NCI-H128 (cell line): ENCODE results near the gene PKNOX2.

Experiments used
- DNase-seq: peaks from one replicate; lab custom pipeline; 2025; ENCODE audit not compliant: unreplicated experiment; lab: John Stamatoyannopoulos, UW

Gene PKNOX2

DNA sequence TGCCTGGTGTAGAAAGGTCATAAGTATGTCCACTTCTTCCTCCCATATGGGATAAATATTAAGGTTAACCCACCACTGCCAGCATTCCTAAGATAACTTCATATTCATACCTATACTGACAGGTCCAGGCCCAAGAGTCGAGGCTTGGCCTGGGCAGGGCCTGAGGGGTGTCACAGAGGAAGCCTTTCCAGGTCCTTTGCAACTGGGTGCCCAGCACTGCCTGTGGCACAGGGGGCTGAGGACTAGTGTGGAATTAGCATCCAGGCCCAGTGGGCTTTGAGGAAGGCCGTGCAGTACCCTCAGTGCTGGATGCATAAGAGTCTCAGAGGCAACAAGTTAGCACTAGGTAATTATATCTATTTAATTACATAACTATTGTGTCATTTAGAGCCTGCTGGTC is 65.4 kb downstream of the PKNOX2 start:
- no peak for DNase-seq

- DNase-seq = no peak
Measured at GRCh38 chr11:125233116-125233515, 68.6 kb downstream of the PKNOX2 start.

DNA sequence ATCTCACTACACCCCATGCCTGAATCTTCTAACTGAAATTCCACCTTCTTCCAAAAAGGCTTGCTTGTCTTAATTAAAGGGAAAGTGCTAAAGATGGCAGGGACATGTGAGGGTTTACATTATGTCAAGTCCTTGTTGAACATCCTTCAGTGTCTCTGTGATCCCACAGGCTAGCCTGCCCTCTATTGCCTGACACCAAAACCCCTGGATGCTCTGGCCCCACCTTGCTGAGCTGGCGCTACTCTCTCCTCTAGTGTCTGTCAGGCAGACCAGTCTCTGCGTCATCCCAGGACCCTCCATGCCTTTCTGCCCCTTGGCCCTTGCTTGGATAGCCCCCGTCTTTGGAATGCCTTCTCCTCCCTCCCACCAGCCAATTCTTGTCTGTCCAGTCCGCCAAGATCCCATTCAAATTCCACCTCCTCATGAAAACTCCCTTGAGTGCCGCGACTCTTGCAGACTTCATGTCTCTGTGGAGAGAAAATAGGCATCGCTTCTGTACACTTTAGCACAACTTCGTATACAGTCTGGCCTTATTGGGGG is 69.3 kb downstream of the PKNOX2 start:
- no peak for DNase-seq

- no peak for DNase-seq
Measured at GRCh38 chr11:125235071-125235471, 70.5 kb downstream of the PKNOX2 start.

DNA sequence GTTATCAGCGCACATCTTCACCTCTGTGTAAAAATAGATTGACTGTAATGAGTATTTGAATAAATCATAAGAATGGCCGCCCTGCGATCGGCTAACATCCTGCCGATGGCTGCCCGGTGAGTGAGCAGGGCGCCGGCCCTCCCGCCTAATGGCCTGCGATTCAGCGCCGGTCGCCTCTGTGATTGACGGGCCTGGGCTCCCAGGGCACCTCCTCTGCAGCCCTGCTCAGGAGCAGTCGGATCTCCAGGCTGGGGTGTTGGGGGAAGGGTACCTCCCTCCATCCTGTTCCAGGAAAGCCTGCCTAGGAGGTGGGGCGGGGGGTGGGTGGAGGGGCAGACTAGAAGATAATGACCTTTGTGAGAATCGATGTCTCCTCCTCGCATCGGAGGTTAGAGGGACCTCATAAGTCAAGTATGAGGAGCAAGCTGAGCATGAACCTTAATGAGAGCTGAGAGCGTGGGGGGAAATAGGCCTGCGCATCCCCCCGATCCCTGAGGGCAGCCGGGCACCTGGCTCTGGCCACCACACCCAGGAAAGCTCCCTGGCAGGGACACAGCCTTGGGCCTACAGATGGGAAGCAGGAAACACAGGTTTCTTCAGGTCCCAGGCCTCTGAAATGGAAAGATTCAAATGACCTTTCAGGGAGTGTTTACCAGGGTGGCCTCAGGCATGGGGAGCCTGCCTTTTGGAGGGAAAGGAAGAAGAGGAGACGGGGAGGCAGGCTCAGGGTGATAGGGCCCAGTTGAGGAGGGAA is 71.7 kb downstream of the PKNOX2 start:
- DNase-seq = no peak

DNA sequence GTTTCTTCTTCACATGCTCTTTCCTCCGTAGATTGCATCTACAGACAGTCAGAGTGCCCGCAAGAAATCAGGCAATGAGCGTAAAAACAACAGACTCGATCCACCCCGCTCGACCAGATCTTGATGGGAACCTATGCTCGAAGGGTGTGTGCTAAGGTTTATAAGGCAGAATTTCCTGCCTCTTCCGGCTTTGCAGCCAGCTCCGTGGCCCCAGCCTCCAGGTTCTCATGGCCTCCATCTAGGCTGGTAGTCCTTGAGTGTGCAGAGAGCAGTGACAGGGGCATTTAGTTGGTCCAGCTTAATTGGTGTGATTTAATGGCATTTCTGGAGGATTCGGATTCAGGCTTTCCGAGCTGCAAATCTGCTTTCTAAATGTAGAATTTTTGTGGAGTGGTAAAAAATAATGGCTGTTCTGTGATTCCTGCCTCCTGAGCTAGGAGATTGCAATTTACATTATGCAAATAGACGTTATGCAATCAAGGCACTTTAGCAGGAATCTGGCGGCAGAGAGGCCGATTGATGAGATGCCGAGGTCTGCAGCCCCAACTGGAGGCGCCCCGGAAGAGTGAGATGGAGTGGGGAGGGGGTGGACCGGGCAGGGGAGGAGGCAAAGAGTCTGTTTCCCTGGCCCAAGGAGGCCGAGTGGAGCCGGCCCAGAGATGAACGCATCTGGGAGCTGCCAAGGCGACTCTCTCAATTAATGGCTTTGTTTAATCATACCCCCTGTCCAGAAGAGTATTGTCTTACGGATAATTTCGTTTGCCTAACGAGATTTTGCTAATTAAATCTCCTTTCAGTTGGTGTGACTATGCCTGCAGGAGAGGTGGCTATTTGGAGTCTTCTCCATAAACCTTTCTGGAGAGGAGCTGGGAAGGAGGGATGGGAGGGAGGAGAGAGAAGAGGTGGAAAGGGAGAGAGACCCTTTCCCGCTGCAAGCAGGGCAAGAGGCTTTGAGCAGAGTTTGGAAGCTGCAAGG is 75.3 kb downstream of the PKNOX2 start:
- DNase-seq = no peak

GRCh38 chr11:125241104-125241503 is 76.6 kb downstream of the PKNOX2 start:
- DNase-seq = no peak

DNA sequence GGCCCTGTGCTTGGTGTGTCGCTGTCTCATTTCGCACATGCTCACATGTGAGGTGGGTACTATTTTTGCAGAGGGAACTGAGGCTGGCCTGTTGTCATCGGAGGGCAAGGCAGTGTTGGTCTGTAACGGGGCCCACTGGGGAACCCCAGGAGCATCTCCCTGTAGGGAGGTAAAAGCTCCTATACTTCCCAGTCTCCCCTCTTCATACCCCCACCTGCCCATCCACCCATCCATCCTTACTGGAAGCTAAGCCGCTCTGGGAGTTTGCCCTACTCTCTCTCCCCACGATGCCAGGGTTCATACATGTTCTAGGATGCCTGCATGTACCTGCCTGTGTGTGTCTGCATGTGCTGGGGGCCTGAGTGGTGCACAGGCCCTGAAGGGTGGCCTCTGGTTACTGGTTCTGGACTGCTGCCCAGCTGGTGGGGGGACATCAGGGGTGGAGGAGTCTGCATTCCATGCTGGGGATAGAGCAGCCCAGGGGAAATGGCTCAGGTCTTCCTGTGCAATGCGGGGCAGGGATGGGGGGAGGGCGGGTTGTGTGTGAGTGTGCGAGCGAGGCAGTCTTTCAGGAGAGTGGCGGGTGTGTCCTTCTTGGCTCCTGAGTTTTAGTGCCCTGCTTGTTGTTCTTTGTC is 77.7 kb downstream of the PKNOX2 start:
- DNase-seq = no peak

DNA sequence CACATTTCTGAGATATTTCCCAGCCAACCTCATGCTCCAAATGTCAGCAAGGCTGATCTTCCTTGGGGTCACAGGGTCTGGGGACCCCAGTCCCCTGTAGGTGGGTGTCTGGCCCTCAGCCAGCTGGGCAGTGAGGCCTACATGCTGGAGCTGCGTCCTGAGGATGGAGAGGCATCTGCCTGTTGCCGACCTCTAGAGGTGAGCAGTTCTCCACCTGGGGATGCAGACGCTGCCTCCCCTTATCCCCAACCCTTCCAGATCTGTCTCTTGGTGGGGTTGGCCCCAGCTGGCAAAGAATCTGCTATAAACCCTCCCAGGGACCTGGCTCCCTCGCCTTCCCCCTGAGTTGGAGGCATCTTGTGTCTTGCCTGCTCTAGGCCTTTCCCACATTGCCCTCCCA is 79.6 kb downstream of the PKNOX2 start:
- no peak for DNase-seq

- no peak for DNase-seq
Measured at GRCh38 chr11:125245299-125245698, 80.7 kb downstream of the PKNOX2 start.

DNA sequence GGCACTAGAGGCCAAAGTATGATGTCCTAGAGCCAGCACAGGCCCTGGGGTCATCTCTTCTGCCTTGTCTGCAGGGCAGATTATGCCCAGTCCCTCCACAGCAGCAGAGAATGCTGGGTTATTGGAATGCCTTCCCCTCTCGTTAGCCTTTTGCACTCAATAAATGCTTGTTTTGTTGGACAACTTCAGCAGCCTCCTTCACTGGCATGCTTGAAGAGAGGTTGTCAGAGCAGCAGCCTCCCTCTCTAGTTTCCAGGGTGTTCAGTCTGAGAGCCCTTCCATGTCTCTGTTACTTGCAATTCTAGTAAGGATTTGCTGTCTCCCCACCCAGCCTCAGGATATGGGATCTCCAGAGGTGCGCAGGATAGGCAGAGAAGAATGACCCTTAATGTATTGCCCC is 82.9 kb downstream of the PKNOX2 start:
- DNase-seq = no peak

- no peak for DNase-seq
Measured at GRCh38 chr11:125250318-125251213, 86.0 kb downstream of the PKNOX2 start.

- DNase-seq = no peak
Measured at GRCh38 chr11:125251214-125251545, 86.6 kb downstream of the PKNOX2 start.

DNA sequence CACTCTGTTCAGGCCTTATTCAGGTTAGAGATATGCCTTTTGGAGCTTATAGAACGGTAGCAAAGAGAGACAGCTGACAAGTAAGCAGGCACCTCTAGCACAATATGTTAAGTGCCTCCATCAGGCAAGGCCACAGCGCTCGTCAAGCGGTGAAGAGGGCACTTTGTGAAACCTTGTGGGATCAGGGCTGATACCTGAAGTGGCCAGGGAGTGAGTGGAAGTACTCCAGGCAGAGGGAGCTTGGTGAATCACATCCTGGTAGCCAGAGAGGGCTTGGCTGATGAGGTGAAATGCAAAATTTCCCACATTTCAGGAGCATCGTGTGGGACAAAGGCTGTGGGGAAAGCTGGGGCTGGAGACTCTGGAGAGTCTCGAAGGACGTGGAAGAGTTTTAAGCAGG is 87.4 kb downstream of the PKNOX2 start:
- DNase-seq = peak; percentile 10

DNA sequence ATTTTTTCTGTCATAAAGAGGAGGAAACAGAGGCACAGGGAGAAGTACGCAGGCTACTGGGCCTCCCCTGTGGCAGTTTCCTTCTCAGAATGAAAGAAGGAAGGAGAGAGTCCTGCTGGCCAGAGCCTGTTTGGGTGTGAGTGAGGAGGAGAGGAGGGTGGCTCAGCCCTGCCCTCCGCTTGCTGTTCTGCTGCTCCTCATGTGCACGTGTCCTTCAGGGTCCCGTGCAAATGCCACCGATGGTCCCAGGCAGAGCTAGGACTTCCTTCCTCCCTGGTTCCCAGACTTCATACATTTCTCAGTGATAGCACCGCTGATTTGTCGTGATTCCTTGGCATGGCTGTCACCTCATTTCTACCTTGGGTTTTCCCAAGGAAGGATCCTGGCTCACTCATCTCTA is 88.7 kb downstream of the PKNOX2 start:
- no peak for DNase-seq

DNA sequence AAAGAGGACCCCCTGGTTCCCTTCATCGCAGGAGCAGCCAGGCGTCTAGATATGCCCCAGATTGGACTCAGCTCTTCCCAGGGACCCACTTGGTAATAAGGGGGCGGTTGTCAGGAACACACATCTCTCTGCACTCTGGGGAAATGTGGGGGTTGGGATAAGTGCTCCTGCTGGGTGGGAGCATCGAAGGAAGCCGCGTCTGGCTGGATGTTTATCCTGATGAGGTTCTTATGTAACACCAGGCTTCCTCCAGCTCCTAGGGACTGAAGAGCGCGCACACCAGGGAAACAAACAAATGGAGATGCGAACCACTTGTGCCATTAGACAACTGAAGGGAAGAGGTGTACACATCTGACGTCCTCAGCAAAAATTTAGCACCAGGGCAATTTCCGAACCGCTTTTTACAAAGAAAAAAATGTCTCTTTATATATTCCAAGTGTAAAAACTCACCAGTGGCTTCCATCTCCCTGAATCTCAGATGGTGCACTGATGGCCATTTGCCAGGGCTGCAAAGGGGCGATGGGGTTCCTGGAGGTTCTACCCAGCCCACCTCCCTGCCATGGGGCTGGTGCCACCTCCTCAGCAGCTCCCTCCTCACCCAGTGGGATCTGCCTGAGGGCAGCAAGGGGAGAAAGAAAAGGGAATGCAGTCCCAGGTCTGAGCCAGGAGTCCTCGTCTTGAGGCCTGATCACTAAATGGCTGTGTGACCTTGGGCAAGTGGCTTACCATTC is 89.4 kb downstream of the PKNOX2 start:
- DNase-seq = no peak

DNA sequence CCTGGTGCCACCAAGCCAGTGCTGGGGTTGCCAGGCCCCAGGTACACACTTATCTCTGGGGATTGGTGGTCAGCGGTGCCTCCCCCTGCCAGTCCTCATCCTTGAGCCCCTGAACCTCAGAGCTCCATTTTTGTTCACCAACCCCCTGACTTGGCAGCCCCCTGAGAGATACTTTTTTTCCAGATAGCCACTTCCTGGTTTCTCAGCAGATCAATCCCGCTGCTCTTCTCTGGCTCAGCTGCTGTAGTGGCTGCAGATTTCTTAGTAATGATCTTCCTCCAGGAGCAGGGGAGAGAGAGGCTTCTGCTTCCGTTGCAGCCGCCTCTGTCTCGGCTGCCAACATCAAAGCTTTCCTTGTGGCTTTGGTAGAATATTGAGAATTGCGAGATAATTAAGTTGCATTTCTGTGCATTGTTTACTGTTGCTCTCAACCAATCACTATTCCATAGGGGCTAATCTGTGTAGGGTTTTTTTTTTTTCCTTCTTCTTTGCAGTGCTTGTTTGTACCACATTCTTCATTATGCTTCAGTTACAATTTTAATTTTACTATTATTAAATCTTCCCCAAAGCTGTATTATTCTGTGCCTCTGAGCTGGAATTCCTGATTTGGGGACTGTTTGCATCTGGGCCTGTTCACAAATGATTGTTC is 92.1 kb downstream of the PKNOX2 start:
- DNase-seq = no peak

GRCh38 chr11:125257190-125257579 is 92.6 kb downstream of the PKNOX2 start:
- DNase-seq = no peak

GRCh38 chr11:125257751-125258150 is 93.2 kb downstream of the PKNOX2 start:
- no peak for DNase-seq
